HEK293T (cell line): ENCODE data around the gene PPP1R3E.

Source experiments
- ARNT ChIP-seq: fragments of 450-650 bp; IDR thresholded peaks from 2 replicates; pipeline ENCODE4 v1.6.1; 2017; ENCODE audit warnings: mild to moderate bottlenecking
- BHLHE40 ChIP-seq: fragments of 450-650 bp; IDR thresholded peaks from 2 replicates; pipeline ENCODE4 v1.6.1; 2016; ENCODE audit warnings: mild to moderate bottlenecking, moderate library complexity, borderline replicate concordance
- CTBP1 ChIP-seq: fragments of 450-650 bp; IDR thresholded peaks from 2 replicates; pipeline ENCODE4 v1.6.1; 2016; ENCODE audit warnings: borderline replicate concordance
- FOXA1 ChIP-seq: fragments of 450-650 bp; IDR thresholded peaks from 2 replicates; pipeline ENCODE4 v1.6.1; 2016; ENCODE audit warnings: mild to moderate bottlenecking
- FOXK2 ChIP-seq: fragments of 450-650 bp; IDR thresholded peaks from 2 replicates; pipeline ENCODE4 v1.6.1; 2016; ENCODE audit warnings: mild to moderate bottlenecking
- FOXM1 ChIP-seq: fragments of 450-650 bp; IDR thresholded peaks from 2 replicates; pipeline ENCODE4 v1.6.1; 2017; ENCODE audit warnings: mild to moderate bottlenecking, borderline replicate concordance
- HDGF ChIP-seq: fragments of 450-650 bp; IDR thresholded peaks from 2 replicates; pipeline ENCODE4 v1.6.1; 2017; ENCODE audit warnings: antibody characterized with exemption, borderline replicate concordance
- L3MBTL2 ChIP-seq: fragments of 450-650 bp; conservative IDR thresholded peaks from 2 replicates; pipeline ENCODE4 v1.6.1; 2016; ENCODE audit warnings: mild to moderate bottlenecking
- NFRKB ChIP-seq: fragments of 450-650 bp; IDR thresholded peaks from 2 replicates; pipeline ENCODE4 v1.6.1; 2016; ENCODE audit warnings: mild to moderate bottlenecking, moderate library complexity
- PKNOX1 ChIP-seq: fragments of 450-650 bp; IDR thresholded peaks from 2 replicates; pipeline ENCODE4 v1.6.1; 2016
- SP1 ChIP-seq: fragments of 450-650 bp; IDR thresholded peaks from 2 replicates; pipeline ENCODE4 v1.6.1; 2017
- SUZ12 ChIP-seq: fragments of 450-650 bp; IDR thresholded peaks from 2 replicates; pipeline ENCODE4 v1.6.1; 2016; ENCODE audit warnings: mild to moderate bottlenecking
- TARDBP ChIP-seq: fragments of 450-650 bp; IDR thresholded peaks from 2 replicates; pipeline ENCODE4 v1.6.1; 2016

- TF ChIP-seq TARDBP (no peak), HDGF (no peak), PKNOX1 (no peak), FOXM1 (no peak), SP1 (no peak), ARNT (no peak), BHLHE40 (no peak), SUZ12 (no peak), NFRKB (no peak), CTBP1 (no peak), L3MBTL2 (no peak), FOXK2 (no peak), FOXA1 (no peak)
These were observed 22.3 kb upstream of the PPP1R3E start for GRCh38 chr14:23324993-23325392.
